Measurements from ENCODE around the gene FHIT. TPM values are rescaled to one million over a fixed set of nuclear protein-coding genes. Genes with fewer than 3 reads are reported as not detected.

Gene FHIT
- total RNA-seq, 2 donors from 2014 or later, result 6.8 to 12.3 TPM

- Mint-ChIP-seq H3K4me1 (peaks cover 22% of the 10 kb centered on the region), H3K27ac (no peak overlapping the region), H3K27me3 (ENCODE audit: insufficient read depth) (no peaks in the 10 kb centered on the region), H3K9me3 (no peaks in the 10 kb centered on the region), H3K36me3 (ENCODE audit: low read depth) (no peaks in the 10 kb centered on the region), H3K4me3 (no peak overlapping the region)
- H3K4me3 ChIP-seq (ENCODE audit: low read length), result no peak overlapping the region
- H3K4me1 ChIP-seq (ENCODE audit: control insufficient read depth, insufficient read depth, low read length), result peaks cover 12% of the 10 kb centered on the region
- 98% methylated on average over 2 of the region's 2 CpGs; no CpG with 5 or more reads in 1 of the 2 experiments for WGBS, 2 experiments (ENCODE audit: insufficient coverage in 1 of 2, insufficient read length in 1 of 2)
- DNase-seq, result no peak
- H3K9me3 ChIP-seq (ENCODE audit: control insufficient read depth, low read length), result no peaks in the 10 kb centered on the region
- no peak overlapping the region for H3K27ac ChIP-seq (ENCODE audit: low read depth, low read length)
- no peaks in the 10 kb centered on the region for H3K36me3 ChIP-seq (ENCODE audit: control insufficient read depth, insufficient read depth, low read length)
- TF ChIP-seq, protein P1, sequence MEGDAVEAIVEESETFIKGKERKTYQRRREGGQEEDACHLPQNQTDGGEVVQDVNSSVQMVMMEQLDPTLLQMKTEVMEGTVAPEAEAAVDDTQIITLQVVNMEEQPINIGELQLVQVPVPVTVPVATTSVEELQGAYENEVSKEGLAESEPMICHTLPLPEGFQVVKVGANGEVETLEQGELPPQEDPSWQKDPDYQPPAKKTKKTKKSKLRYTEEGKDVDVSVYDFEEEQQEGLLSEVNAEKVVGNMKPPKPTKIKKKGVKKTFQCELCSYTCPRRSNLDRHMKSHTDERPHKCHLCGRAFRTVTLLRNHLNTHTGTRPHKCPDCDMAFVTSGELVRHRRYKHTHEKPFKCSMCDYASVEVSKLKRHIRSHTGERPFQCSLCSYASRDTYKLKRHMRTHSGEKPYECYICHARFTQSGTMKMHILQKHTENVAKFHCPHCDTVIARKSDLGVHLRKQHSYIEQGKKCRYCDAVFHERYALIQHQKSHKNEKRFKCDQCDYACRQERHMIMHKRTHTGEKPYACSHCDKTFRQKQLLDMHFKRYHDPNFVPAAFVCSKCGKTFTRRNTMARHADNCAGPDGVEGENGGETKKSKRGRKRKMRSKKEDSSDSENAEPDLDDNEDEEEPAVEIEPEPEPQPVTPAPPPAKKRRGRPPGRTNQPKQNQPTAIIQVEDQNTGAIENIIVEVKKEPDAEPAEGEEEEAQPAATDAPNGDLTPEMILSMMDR (conservative IDR thresholded peaks at IDR 0.05), result no peak
- H3K9ac ChIP-seq (ENCODE audit: extremely low read depth, low read length, poor library complexity, severe bottlenecking), result no peak overlapping the region
- H3K27me3 ChIP-seq (ENCODE audit: control insufficient read depth, insufficient read depth, low read length, poor library complexity, severe bottlenecking), result no peaks in the 10 kb centered on the region
Measured at GRCh38 chr3:60343831-60344230, 907.4 kb downstream of the FHIT start.

DNA sequence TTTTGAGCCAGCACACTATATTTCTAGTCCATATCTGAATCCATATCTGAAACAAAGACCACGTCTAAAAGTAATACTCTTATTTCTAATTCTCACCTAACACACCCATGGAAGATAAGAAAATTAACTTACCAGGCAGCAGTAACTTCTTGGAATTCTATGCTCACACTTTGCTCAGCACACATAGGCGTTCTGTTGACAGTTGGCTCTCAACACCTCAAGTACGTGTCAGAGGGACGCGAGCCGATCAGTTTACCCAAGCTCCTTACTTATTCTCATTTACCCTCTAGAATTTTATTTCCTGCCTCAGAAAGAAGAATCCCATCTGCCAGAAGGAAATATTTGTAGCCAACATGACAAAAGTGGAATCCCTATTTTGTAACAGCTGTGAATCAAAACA is 911.9 kb downstream of the FHIT start:
- H3K4me3 Mint-ChIP-seq, result no peak overlapping the region
- no peak overlapping the region for H3K27ac Mint-ChIP-seq
- Histone ChIP-seq H3K27ac (ENCODE audit: low read depth, low read length) (no peak overlapping the region), H3K27me3 (ENCODE audit: control insufficient read depth, insufficient read depth, low read length, poor library complexity, severe bottlenecking) (no peaks in the 10 kb centered on the region), H3K4me1 (ENCODE audit: control insufficient read depth, insufficient read depth, low read length) (peaks cover 12% of the 10 kb centered on the region), H3K4me3 (ENCODE audit: low read length) (no peak overlapping the region), H3K9me3 (ENCODE audit: control insufficient read depth, low read length) (no peaks in the 10 kb centered on the region), H3K36me3 (ENCODE audit: control insufficient read depth, insufficient read depth, low read length) (no peaks in the 10 kb centered on the region), H3K9ac (ENCODE audit: extremely low read depth, low read length, poor library complexity, severe bottlenecking) (no peak overlapping the region)
- 84 to 95% methylated on average over 6 of the region's 6 CpGs for WGBS, 2 experiments (ENCODE audit: insufficient coverage in 1 of 2, insufficient read length in 1 of 2)
- no peaks in the 10 kb centered on the region for H3K36me3 Mint-ChIP-seq (ENCODE audit: low read depth)
- peaks cover 22% of the 10 kb centered on the region for H3K4me1 Mint-ChIP-seq
- H3K9me3 Mint-ChIP-seq, result no peaks in the 10 kb centered on the region
- no peak for DNase-seq
- H3K27me3 Mint-ChIP-seq (ENCODE audit: insufficient read depth), result no peaks in the 10 kb centered on the region
- TF ChIP-seq, protein P1 (conservative IDR thresholded peaks at IDR 0.05), result no peak

GRCh38 chr3:60337421-60337820 is 913.8 kb downstream of the FHIT start:
- no peak for DNase-seq
- H3K4me1 ChIP-seq (ENCODE audit: control insufficient read depth, insufficient read depth, low read length), result peaks cover 9% of the 10 kb centered on the region
- H3K36me3 Mint-ChIP-seq (ENCODE audit: low read depth), result no peaks in the 10 kb centered on the region
- no peaks in the 10 kb centered on the region for H3K9me3 ChIP-seq (ENCODE audit: control insufficient read depth, low read length)
- H3K9me3 Mint-ChIP-seq, result no peaks in the 10 kb centered on the region
- TF ChIP-seq, protein P1 (conservative IDR thresholded peaks at IDR 0.05), result no peak
- no peak overlapping the region for H3K4me3 Mint-ChIP-seq
- no peak overlapping the region for H3K4me3 ChIP-seq (ENCODE audit: low read length)
- no peak overlapping the region for H3K27ac ChIP-seq (ENCODE audit: low read depth, low read length)
- 92 to 100% methylated on average over 2 of the region's 2 CpGs for WGBS, 2 experiments (ENCODE audit: insufficient coverage in 1 of 2, insufficient read length in 1 of 2)
- H3K27ac Mint-ChIP-seq, result no peak overlapping the region
- H3K27me3 Mint-ChIP-seq (ENCODE audit: insufficient read depth), result no peaks in the 10 kb centered on the region
- H3K36me3 ChIP-seq (ENCODE audit: control insufficient read depth, insufficient read depth, low read length), result no peaks in the 10 kb centered on the region
- H3K9ac ChIP-seq (ENCODE audit: extremely low read depth, low read length, poor library complexity, severe bottlenecking), result no peak overlapping the region
- H3K27me3 ChIP-seq (ENCODE audit: control insufficient read depth, insufficient read depth, low read length, poor library complexity, severe bottlenecking), result no peaks in the 10 kb centered on the region
- H3K4me1 Mint-ChIP-seq, result peaks cover 22% of the 10 kb centered on the region
